ENCODE data around the gene AJM1. TPM values are rescaled to one million over a fixed set of nuclear protein-coding genes. Genes with fewer than 3 reads are reported as not detected.
"Not testable (repeated sequence)": the region's sequence is repeated elsewhere in the genome, so short reads cannot be mapped to it uniquely, and the experiment has no call there.

Gene AJM1
- total RNA-seq, 1 donor from 2014 or later, result 1.6 TPM

DNA sequence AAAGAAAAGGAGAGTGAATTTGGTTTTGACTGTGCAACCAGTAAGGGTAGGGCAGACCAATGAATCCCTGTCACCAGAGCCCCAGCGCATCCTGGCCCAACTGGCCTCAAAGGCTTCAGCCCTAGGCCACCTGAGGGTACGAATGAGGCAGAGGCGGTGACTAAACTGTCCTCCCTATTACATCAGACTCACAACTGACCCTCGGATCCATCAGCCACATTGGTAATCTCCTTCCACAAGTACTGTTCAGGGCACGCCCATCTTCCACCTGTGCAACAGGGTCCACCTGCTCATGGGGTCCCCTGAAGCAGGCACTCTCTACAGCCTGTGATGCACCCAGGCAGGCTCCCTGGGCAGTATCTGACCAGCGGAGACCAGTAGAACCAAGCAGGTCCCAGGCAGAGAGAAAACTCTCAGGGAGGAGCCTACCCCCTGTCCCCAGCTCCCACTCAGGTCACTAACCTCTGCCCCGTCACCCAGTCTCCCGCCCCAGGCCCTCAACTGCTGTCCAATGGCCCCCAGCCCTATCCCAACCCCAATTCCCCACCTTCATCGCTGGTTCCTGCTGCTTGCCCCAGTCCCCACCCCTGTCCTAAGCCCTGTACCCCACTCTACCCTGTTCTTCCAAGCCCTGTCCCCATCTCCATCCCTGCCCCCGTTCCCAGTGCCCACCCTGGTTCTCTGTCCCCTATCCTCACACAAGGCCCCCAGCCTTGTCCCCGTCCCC is 22.9 kb downstream of the AJM1 start:
- Mint-ChIP-seq H3K9me3 (no peaks in the 10 kb centered on the region), H3K4me1 (peaks cover 17% of the 10 kb centered on the region), H3K36me3 (ENCODE audit: low read depth) (peaks cover 36% of the 10 kb centered on the region), H3K27ac (peak overlapping the region; percentile 53), H3K4me3 (peak overlapping the region; percentile 89), H3K27me3 (no peaks in the 10 kb centered on the region)
- ATAC-seq (ENCODE audit: low read depth), result no peak
- ChIA-PET POLR2A (interaction anchor here (1.6 kb wide), 1 partner anchor 17 kb away, joined by 8 read pairs; no protein-coding TSS in a partner anchor), CTCF (no interaction called here)
- TF ChIP-seq, protein P1, sequence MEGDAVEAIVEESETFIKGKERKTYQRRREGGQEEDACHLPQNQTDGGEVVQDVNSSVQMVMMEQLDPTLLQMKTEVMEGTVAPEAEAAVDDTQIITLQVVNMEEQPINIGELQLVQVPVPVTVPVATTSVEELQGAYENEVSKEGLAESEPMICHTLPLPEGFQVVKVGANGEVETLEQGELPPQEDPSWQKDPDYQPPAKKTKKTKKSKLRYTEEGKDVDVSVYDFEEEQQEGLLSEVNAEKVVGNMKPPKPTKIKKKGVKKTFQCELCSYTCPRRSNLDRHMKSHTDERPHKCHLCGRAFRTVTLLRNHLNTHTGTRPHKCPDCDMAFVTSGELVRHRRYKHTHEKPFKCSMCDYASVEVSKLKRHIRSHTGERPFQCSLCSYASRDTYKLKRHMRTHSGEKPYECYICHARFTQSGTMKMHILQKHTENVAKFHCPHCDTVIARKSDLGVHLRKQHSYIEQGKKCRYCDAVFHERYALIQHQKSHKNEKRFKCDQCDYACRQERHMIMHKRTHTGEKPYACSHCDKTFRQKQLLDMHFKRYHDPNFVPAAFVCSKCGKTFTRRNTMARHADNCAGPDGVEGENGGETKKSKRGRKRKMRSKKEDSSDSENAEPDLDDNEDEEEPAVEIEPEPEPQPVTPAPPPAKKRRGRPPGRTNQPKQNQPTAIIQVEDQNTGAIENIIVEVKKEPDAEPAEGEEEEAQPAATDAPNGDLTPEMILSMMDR (IDR thresholded peaks at IDR 0.05), result no peak
- no peak for DNase-seq
- intact Hi-C loops (cut with micrococcal nuclease), result loop anchor here (5.0 kb wide), 1 partner anchor 37 kb away; no protein-coding TSS in a partner anchor

DNA sequence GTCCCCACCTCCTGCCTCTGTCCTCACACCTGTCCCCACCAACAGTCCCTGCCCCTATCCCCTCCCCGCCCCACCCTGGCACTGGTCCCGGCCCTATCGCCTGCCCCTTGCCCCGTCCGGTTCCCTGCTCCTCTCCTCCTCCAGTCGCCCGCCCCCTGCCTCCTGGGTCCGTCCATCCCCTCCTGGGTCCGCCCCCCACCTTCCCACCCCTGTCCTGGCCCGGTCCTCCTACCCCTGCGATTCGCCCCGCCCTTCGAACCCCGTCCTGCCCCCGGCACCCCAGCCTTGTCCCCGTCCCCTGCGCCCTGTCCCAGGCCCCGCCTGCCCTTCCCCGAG is 23.5 kb downstream of the AJM1 start:
- Mint-ChIP-seq H3K4me1 (peaks cover 15% of the 10 kb centered on the region), H3K36me3 (ENCODE audit: low read depth) (peaks cover 33% of the 10 kb centered on the region), H3K4me3 (peak overlapping the region; percentile 89), H3K9me3 (no peaks in the 10 kb centered on the region), H3K27ac (peak overlapping the region; percentile 78), H3K27me3 (no peaks in the 10 kb centered on the region)
- ChIA-PET POLR2A (interaction anchor here (1.0 to 2.4 kb wide), 12 partner anchors 9 to 130 kb away, joined by 3 to 20 read pairs (median 4); partner anchors contain the start of genes CLIC3, RABL6 and TRAF2), CTCF (no interaction called here)
- DNase-seq (no peak), ATAC-seq (ENCODE audit: low read depth) (no peak)
- intact Hi-C loops (cut with micrococcal nuclease), result loop anchor here (1.0 to 5.0 kb wide), 3 partner anchors 16 to 37 kb away; partner anchors contain the start of gene PHPT1
- TF ChIP-seq, protein P1 (IDR thresholded peaks at IDR 0.05), result no peak

- ATAC-seq (ENCODE audit: low read depth); H3K9me3 Mint-ChIP-seq; H3K27me3 Mint-ChIP-seq; DNase-seq; CTCF ChIA-PET: not testable (repeated sequence)
- Mint-ChIP-seq H3K36me3 (ENCODE audit: low read depth) (peaks cover 25% of the 10 kb centered on the region), H3K27ac (peak overlapping the region; percentile 65), H3K4me3 (peak overlapping the region; percentile 73), H3K4me1 (peaks cover 15% of the 10 kb centered on the region)
- intact Hi-C loops (cut with micrococcal nuclease), result loop anchor here (1.0 to 5.0 kb wide), 3 partner anchors 15 to 35 kb away; partner anchors contain the start of gene PHPT1
- POLR2A ChIA-PET, result interaction anchor here (2.4 to 2.5 kb wide), 2 partner anchors 15 to 35 kb away, joined by 11 to 20 read pairs; no protein-coding TSS in a partner anchor
Measured at GRCh38 chr9:136866898-136867421, 24.7 kb downstream of the AJM1 start.

- no peak overlapping the region for H3K27ac Mint-ChIP-seq
Measured at GRCh38 chr9:136867480-136867879, 25.2 kb downstream of the AJM1 start.

DNA sequence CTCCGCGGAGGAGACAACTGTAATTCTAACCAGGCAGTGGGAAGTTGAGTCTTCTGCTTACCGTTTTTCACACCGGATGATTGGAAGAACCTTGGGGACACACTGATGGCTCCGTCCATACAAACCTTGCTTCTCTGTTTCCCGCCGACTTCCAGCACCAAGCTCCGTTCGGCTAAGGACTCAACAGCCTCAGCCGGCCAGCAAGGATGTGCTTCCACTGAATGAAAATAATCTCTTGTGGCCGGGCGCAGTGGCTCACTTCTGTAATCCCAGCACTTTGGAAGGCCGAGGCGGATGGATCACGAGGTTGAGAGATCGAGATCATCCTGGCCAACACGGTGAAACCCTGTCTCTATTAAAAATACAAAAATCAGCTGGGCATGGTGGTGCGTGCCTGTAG is 25.6 kb downstream of the AJM1 start:
- intact Hi-C loops (cut with micrococcal nuclease), result loop anchor here (5.0 kb wide), 1 partner anchor 34 kb away; no protein-coding TSS in a partner anchor
- TF ChIP-seq, protein P1 (IDR thresholded peaks at IDR 0.05), result no peak
- DNase-seq (no peak), ATAC-seq (ENCODE audit: low read depth) (no peak)
- Mint-ChIP-seq H3K27ac (no peak overlapping the region), H3K27me3 (no peaks in the 10 kb centered on the region), H3K9me3 (peaks cover 2% of the 10 kb centered on the region), H3K4me1 (peaks cover 15% of the 10 kb centered on the region), H3K4me3 (peak overlapping the region; percentile 73), H3K36me3 (ENCODE audit: low read depth) (peaks cover 16% of the 10 kb centered on the region)
- CTCF ChIA-PET, result interaction anchor here (0.6 kb wide), 1 partner anchor 24 kb away, joined by 3 read pairs; no protein-coding TSS in a partner anchor
- POLR2A ChIA-PET, result interaction anchor here (2.4 to 2.5 kb wide), 2 partner anchors 14 to 34 kb away, joined by 11 to 20 read pairs; no protein-coding TSS in a partner anchor

More at GRCh38 chr9:136867480-136867879, 25.2 kb downstream of the AJM1 start:
- ChIA-PET POLR2A (interaction anchor here (2.4 to 2.5 kb wide), 2 partner anchors 15 to 35 kb away, joined by 11 to 20 read pairs; no protein-coding TSS in a partner anchor), CTCF (no interaction called here)
- DNase-seq, result no peak
- TF ChIP-seq, protein P1 (IDR thresholded peaks at IDR 0.05), result no peak
- ATAC-seq (ENCODE audit: low read depth), result no peak
- peak overlapping the region; percentile 73 for H3K4me3 Mint-ChIP-seq
- H3K4me1 Mint-ChIP-seq, result peaks cover 15% of the 10 kb centered on the region
- no peaks in the 10 kb centered on the region for H3K9me3 Mint-ChIP-seq
- intact Hi-C loops (cut with micrococcal nuclease), result loop anchor here (5.0 kb wide), 1 partner anchor 35 kb away; no protein-coding TSS in a partner anchor
- no peaks in the 10 kb centered on the region for H3K27me3 Mint-ChIP-seq
- peaks cover 20% of the 10 kb centered on the region for H3K36me3 Mint-ChIP-seq (ENCODE audit: low read depth)
